ENCODE data around the gene ICAM5. TPM values are rescaled to one million over a fixed set of nuclear protein-coding genes. Genes with fewer than 3 reads are reported as not detected.

Gene ICAM5
- polyA plus RNA-seq, 1 donor (not counting 4 experiments of a cell fraction or from before 2014, with no cell fraction given) = 0.20 TPM

DNA sequence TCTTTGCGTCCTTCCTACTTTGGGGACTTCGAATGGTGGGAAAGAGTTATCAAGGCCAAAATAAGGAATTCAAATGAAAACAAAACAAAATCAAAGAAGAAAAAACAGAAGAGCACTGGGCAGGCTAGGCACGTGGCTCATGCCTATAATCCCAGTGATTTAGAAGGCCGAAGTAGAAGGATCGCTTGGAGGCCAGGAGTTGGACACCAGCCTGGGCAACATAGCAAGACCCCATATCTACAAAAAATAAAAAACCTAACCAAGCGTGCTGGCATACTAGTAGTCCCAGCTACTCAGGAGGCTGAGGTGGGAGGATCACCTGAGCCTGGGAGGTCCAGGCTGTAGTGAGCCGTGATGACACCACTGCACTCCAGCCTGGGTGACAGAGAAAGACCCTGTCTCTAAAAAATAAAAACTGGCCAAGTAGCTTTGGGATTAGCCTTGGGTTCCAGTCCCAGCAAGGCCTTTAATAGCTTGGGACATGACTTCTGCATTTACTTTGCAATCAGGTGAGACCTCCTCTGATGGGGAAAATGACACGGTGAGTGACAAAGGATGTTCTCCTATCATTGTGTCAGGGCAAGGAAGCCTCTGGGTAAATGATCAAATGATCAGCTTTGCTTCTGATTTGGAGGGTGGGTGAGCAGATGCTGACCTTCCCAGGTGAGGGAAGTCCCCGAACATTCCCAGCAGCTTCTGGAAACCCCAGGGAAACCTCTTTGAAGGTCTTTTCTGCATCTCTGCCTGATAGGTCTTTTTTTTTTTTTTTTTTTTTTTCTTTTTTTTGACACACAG lies 11.8 kb upstream of the ICAM5 start:
- Histone ChIP-seq H3K4me2 (ENCODE audit: control insufficient read depth, extremely low read depth, insufficient read depth, low read depth, low read length) (no peak overlapping the region), H3K36me3 (ENCODE audit: control insufficient read depth in 2 of 2, extremely low read depth in 1 of 2, insufficient read depth in 2 of 2, low read length in 2 of 2) (no peaks in the 10 kb centered on the region), H3K27ac (ENCODE audit: control insufficient read depth, insufficient read depth, low read length) (no peak overlapping the region), H3K9me3 (ENCODE audit: control insufficient read depth, low read depth, low read length) (no peaks in the 10 kb centered on the region), H3K4me3 (ENCODE audit: control insufficient read depth in 2 of 3, extremely low read depth in 1 of 3, insufficient read depth in 2 of 3, low read depth in 1 of 3, low read length in 3 of 3) (no peak overlapping the region), H3K79me2 (ENCODE audit: control insufficient read depth, insufficient read depth, low read length) (no peaks in the 10 kb centered on the region), H2AFZ (ENCODE audit: control insufficient read depth, low read length) (no peak overlapping the region), H3K9me1 (ENCODE audit: control insufficient read depth, extremely low read depth, insufficient read depth, low read length) (no peaks in the 10 kb centered on the region), H3K9ac (ENCODE audit: control insufficient read depth, extremely low read depth, insufficient read depth, low read length) (no peak overlapping the region), H3K27me3 (ENCODE audit: control insufficient read depth, extremely low read depth, insufficient read depth, low read length) (no peaks in the 10 kb centered on the region), H4K20me1 (ENCODE audit: control insufficient read depth, extremely low read depth, insufficient read depth, low read length) (no peaks in the 10 kb centered on the region), H3K4me1 (ENCODE audit: control insufficient read depth, extremely low read depth, insufficient read depth, low read length) (peaks cover under 1% of the 10 kb centered on the region)
- TF ChIP-seq, protein P1, sequence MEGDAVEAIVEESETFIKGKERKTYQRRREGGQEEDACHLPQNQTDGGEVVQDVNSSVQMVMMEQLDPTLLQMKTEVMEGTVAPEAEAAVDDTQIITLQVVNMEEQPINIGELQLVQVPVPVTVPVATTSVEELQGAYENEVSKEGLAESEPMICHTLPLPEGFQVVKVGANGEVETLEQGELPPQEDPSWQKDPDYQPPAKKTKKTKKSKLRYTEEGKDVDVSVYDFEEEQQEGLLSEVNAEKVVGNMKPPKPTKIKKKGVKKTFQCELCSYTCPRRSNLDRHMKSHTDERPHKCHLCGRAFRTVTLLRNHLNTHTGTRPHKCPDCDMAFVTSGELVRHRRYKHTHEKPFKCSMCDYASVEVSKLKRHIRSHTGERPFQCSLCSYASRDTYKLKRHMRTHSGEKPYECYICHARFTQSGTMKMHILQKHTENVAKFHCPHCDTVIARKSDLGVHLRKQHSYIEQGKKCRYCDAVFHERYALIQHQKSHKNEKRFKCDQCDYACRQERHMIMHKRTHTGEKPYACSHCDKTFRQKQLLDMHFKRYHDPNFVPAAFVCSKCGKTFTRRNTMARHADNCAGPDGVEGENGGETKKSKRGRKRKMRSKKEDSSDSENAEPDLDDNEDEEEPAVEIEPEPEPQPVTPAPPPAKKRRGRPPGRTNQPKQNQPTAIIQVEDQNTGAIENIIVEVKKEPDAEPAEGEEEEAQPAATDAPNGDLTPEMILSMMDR (optimal IDR thresholded peaks at IDR 0.05 in 1 of 3, IDR thresholded peaks at IDR 0.05 in 1 of 3, conservative IDR thresholded peaks at IDR 0.05 in 1 of 3; ENCODE audit: extremely low read depth in 1 of 3, insufficient read depth in 2 of 3, low read length in 3 of 3) = no peak
- dilution Hi-C loops (cut with MboI; ENCODE audit: extremely low pct_ligation_motif_present, low sequenced_read_pairs) = no loop called here
- FAIRE-seq = no peak
- no peak for DNase-seq (ENCODE audit: low read depth, low spot score)

DNA sequence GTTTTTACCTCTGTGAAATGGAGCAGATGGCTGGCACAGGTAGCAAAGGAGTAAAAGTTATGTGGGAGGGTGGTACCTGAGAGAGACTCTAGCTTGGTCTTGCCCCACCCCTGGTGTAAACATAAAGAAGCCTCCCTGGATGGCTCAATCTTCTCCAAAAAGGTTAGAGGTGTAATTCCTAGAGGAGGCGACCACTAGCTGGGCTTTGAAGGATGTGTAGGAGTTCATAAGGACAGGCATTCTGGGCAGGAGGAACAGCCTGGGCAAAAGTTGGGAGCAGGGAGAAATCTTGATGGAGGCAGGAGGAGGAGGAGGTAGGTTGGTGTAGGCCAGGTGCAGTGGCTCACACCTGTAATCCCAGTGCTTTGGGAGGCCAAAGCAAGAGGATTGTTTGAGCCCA lies 10.8 kb upstream of the ICAM5 start:
- dilution Hi-C loops (cut with MboI; ENCODE audit: extremely low pct_ligation_motif_present, low sequenced_read_pairs) = no loop called here
- DNase-seq (ENCODE audit: low read depth, low spot score) (no peak), FAIRE-seq (no peak)
- Histone ChIP-seq H3K9ac (ENCODE audit: control insufficient read depth, extremely low read depth, insufficient read depth, low read length) (no peak overlapping the region), H3K9me3 (ENCODE audit: control insufficient read depth, low read depth, low read length) (no peaks in the 10 kb centered on the region), H3K79me2 (ENCODE audit: control insufficient read depth, insufficient read depth, low read length) (no peaks in the 10 kb centered on the region), H4K20me1 (ENCODE audit: control insufficient read depth, extremely low read depth, insufficient read depth, low read length) (no peaks in the 10 kb centered on the region), H3K4me2 (ENCODE audit: control insufficient read depth, extremely low read depth, insufficient read depth, low read depth, low read length) (no peak overlapping the region), H3K4me3 (ENCODE audit: control insufficient read depth in 2 of 3, extremely low read depth in 1 of 3, insufficient read depth in 2 of 3, low read depth in 1 of 3, low read length in 3 of 3) (no peak overlapping the region), H3K9me1 (ENCODE audit: control insufficient read depth, extremely low read depth, insufficient read depth, low read length) (no peaks in the 10 kb centered on the region), H2AFZ (ENCODE audit: control insufficient read depth, low read length) (no peak overlapping the region), H3K27me3 (ENCODE audit: control insufficient read depth, extremely low read depth, insufficient read depth, low read length) (no peaks in the 10 kb centered on the region), H3K27ac (ENCODE audit: control insufficient read depth, insufficient read depth, low read length) (no peak overlapping the region), H3K4me1 (ENCODE audit: control insufficient read depth, extremely low read depth, insufficient read depth, low read length) (peaks cover 10% of the 10 kb centered on the region), H3K36me3 (ENCODE audit: control insufficient read depth in 2 of 2, extremely low read depth in 1 of 2, insufficient read depth in 2 of 2, low read length in 2 of 2) (no peaks in the 10 kb centered on the region)
- TF ChIP-seq, protein P1 (optimal IDR thresholded peaks at IDR 0.05 in 1 of 3, IDR thresholded peaks at IDR 0.05 in 1 of 3, conservative IDR thresholded peaks at IDR 0.05 in 1 of 3; ENCODE audit: extremely low read depth in 1 of 3, insufficient read depth in 2 of 3, low read length in 3 of 3) = no peak
- no peak for TF ChIP-seq EZH2 (IDR thresholded peaks at IDR 0.05; ENCODE audit: low read length)

All from keratinocyte (primary cell).